Pancreas (tissue), 10 donors: Measurements from ENCODE around the gene ACTG1. TPM values are rescaled to one million over a fixed set of nuclear protein-coding genes. Genes with fewer than 3 reads are reported as not detected.

Source experiments
- ATAC-seq, 4 donors: fragments of 200-7000 bp; cut with Tn5 transposase; one replicate each; pipeline versions ENCODE4 v1.8.0 to v1.9.1; 2020; ENCODE audit warnings: mild to moderate bottlenecking in 4 of 4, moderate library complexity in 4 of 4
- DNase-seq, 6 donors: peaks; one replicate each; pipeline ENCODE4 v3.0.0-alpha.2; 2020
- FAIRE-seq: peaks from 2 replicates; lab custom pipeline; 2012; peaks lifted over from hg19 to GRCh38; lab: Jason Lieb, UNC
- H3K27ac ChIP-seq, 4 donors: fragments of 200-600 bp; sonication (generic); 1 replicate in 3 of 4; 2 replicates in 1 of 4; pipeline versions ENCODE4 v1.5.0 to v1.8.0; 2020
- H3K27me3 ChIP-seq, 4 donors: fragments of 200-600 bp; one replicate each; pipeline ENCODE4 v1.8.0; 2021
- H3K36me3 ChIP-seq, 3 donors: fragments of 200-600 bp; sonication (generic) in 1 of 3; one replicate each; pipeline versions ENCODE4 v1.5.0 to v1.8.0; 2020 to 2021
- H3K4me1 ChIP-seq, 3 donors: fragments of 200-600 bp; one replicate each; pipeline ENCODE4 v1.8.0; 2021
- H3K4me3 ChIP-seq, 4 donors: fragments of 200-600 bp; sonication (generic) in 2 of 4; one replicate each; pipeline versions ENCODE4 v1.5.0 to v1.8.0; 2020 to 2021
- H3K9me3 ChIP-seq, 4 donors: fragments of 200-600 bp; one replicate each; pipeline ENCODE4 v1.8.0; 2021
- WGBS, 2 donors: extraction: QIAGEN DNeasy Blood & Tissue Kit; methylation state at CpG; one replicate each; pipeline ENCODE4 v1.1.7; 2013; 5-methylcytosine and 5-hydroxymethylcytosine counted together
- intact Hi-C, 3 donors: fragments of 100-400 bp; cut with DNase I; formaldehyde crosslinking; loops; one replicate each; pipeline versions ENCODE4 v1.11.1 to v1.14.2; 2022
- polyA plus RNA-seq, 2 donors: library from polyadenylated mRNA; stranded (reverse); fragments of 200-250 nt; gene quantifications; one replicate each; pipeline ENCODE4 v1.2.3, GENCODE V29; 2013
- total RNA-seq, 6 donors: library from RNA; stranded (reverse); fragmentation: NEBNext Ultra II Directional in 4 of 6; extraction: Animal tissue kit (Norgen Biotek cat#: 25700) in 4 of 6; gene quantifications; one replicate each; pipeline versions ENCODE4 v1.2.1 to v1.2.4, GENCODE V29; 2021 to 2023
- TF ChIP-seq, protein P1 (sequence below), 4 donors: fragments of 200-600 bp; sonication (generic) in 3 of 4; IDR thresholded peaks; one replicate each; pipeline versions ENCODE4 v1.5.0 to v1.8.0; 2021; ENCODE audit warnings: antibody characterized with exemption in 4 of 4
- donor health status: healthy with polysubstance abuse.
- donor health status: DM: no; HTN: no; CAD: no; lungs with moderate emphysema.
- donor health status: DM: no; HTN: no; CAD: no.
- donor health status: control.
- donor health status: control.
- donor health status: Bipolar disorder and iron deficiency.
- donor health status: DM: yes; HTN: yes; CAD: no.
- donor health status: DM: no; HTN: no; CAD: no.
- donor health status: DM: no; HTN: no; CAD: no.
- donor health status: DM: yes; HTN: yes; CAD: no.

ACTG1 gene
- total and polyA plus RNA-seq, 8 donors, result 889 to 2,872 (median 1,674) TPM

DNA sequence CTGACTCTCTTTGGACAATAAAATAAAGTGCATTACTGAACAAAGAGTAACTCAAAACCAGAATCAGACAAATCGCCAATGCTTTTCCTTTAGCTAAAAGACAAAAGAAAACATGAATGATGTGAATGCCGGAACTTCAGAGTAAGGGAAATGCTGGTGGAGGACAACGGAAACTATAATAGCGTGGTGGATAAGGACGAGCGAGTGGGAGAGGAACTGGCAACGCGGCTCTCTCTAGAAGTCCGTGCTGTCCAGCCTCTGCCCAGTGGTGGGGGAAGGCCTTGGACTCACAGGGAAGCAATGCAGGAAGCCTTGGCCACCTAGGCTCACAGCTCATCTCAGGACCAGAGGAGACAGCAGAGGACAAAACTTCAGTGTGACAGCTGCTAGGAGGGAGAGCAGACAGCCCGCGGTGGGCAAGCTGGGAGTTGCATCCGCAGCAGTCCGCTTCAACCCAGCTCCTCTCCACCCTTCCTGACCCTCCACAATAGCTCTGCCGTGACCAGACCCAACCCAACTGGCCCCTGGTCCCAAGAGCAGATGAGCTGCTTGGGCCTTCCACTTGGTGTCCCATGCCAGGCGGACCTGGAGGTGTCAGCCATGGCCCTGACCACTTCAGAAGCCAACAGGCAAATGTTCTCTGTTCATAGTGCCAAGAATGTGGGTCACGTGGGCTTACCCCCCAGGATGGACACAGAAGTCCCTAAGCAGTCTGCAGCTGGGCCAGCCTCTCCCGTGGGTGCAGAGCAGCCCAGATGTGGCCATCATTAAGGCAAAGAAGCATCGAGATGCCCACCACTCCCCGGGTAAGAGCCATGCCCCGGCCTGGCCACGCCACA lies 44.9 kb upstream of the ACTG1 start:
- WGBS, 2 donors, result 85 to 91% methylated on average over 21 of the region's 21 CpGs
- FAIRE-seq (no peak), DNase-seq (no peak), ATAC-seq (no peak)
- Histone ChIP-seq H3K4me1 (peaks cover 0 to 7% (median 0%) of the 10 kb centered on the region in 3 donors), H3K27ac (no peak overlapping the region), H3K4me3 (no peak overlapping the region), H3K27me3 (no peaks in the 10 kb centered on the region), H3K36me3 (peaks cover 0 to 14% (median 13%) of the 10 kb centered on the region in 3 donors), H3K9me3 (no peaks in the 10 kb centered on the region)
- intact Hi-C loops, result no loop called here
- TF ChIP-seq, protein P1, sequence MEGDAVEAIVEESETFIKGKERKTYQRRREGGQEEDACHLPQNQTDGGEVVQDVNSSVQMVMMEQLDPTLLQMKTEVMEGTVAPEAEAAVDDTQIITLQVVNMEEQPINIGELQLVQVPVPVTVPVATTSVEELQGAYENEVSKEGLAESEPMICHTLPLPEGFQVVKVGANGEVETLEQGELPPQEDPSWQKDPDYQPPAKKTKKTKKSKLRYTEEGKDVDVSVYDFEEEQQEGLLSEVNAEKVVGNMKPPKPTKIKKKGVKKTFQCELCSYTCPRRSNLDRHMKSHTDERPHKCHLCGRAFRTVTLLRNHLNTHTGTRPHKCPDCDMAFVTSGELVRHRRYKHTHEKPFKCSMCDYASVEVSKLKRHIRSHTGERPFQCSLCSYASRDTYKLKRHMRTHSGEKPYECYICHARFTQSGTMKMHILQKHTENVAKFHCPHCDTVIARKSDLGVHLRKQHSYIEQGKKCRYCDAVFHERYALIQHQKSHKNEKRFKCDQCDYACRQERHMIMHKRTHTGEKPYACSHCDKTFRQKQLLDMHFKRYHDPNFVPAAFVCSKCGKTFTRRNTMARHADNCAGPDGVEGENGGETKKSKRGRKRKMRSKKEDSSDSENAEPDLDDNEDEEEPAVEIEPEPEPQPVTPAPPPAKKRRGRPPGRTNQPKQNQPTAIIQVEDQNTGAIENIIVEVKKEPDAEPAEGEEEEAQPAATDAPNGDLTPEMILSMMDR (IDR thresholded peaks at IDR 0.05), result no peak

DNA sequence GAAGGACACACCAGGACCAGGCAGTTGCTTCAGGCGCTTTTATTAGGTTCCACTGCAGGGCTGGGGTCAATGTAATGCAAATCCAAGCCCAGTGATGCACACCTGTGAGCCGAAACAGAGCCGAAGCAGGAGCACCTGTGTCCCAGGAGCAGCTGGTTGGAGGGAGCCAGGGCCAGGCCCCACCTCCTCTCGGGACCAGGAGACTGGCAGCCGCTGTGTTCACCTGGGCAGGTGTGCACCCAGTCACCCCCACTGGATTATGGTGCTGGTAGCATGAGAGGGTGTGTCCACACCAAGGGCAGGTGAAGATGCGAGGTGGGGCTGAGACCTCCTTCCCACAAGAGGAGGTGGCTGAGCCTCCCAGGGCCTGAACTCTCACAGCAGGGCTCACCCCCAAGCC lies 44.3 kb upstream of the ACTG1 start:
- 84% methylated on average over 6 of the region's 6 CpGs for WGBS, 2 donors
- no peak for ATAC-seq

DNA sequence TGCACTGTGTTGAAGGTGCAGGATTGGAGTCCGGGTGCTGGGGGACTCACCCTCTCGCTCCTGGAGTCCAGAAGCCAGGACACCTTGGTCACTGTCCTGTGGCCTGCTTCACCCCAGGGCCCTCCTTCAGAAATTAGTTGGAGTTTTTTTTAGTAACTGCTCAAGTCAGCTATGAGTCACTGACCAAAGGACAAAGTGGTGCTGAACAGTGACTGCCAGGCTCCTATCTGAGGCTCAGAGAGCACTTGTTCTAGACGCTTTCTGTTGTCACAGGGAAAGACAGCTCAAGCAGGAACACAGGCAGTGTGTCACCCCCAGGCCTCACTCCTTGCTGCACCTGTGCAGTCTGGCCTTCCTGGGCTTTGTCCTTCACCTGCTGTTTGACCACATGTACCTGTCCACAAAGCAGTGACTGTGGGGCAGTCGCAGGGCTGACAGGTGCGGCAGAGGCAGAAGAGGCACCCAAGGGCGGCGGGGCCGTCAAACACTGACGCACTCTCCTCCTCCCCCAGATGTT lies 43.6 kb upstream of the ACTG1 start:
- TF ChIP-seq, protein P1 (IDR thresholded peaks at IDR 0.05), result no peak
- no peaks in the 10 kb centered on the region for H3K27me3 ChIP-seq
- no peak for FAIRE-seq
- H3K9me3 ChIP-seq, result no peaks in the 10 kb centered on the region
- DNase-seq, result peak in 1 of 6 donors; percentile 15
- peaks cover 0 to 8% (median 0%) of the 10 kb centered on the region in 3 donors for H3K4me1 ChIP-seq
- peaks cover 0 to 14% (median 13%) of the 10 kb centered on the region in 3 donors for H3K36me3 ChIP-seq
- H3K27ac ChIP-seq, result no peak overlapping the region
- intact Hi-C loops, result no loop called here
- no peak overlapping the region for H3K4me3 ChIP-seq
- no peak for ATAC-seq
- 89 to 90% methylated on average over 9 of the region's 9 CpGs for WGBS, 2 donors

More for the DNA sequence above, 44.3 kb upstream of the ACTG1 start:
- Histone ChIP-seq H3K4me3 (no peak overlapping the region), H3K4me1 (peaks cover 0 to 7% (median 0%) of the 10 kb centered on the region in 3 donors), H3K9me3 (no peaks in the 10 kb centered on the region), H3K36me3 (peaks cover 0 to 14% (median 13%) of the 10 kb centered on the region in 3 donors), H3K27me3 (no peaks in the 10 kb centered on the region), H3K27ac (no peak overlapping the region)
- FAIRE-seq (no peak), DNase-seq (no peak)
- intact Hi-C loops, result no loop called here
- TF ChIP-seq, protein P1 (IDR thresholded peaks at IDR 0.05), result no peak

DNA sequence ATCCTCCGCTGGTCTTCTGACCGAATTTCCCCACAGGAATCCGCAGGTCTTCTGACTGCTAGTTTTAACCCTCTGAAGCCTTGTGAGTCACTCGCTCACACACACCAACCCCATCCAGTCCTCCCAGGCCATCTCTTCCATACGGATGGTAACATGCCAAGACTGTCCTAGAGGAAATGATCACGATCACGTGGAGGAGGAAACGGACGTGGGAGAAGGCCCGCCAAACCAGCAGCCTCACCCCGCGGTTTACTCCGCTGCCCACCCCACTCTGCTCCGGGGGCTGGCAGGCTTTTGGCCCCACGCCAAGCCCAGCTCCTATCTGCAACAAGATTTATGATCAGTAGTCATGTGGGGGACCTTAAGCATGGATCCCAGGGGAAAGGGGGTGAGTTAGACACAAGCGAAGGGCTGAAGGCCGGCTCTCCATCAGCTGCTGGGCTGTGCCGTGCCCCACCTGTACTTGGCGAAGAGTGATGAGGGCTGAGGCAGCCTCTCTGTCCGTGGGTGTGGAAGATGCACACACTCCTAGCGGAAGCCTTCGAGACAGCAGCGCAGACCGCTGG lies 41.1 kb upstream of the ACTG1 start:
- WGBS, 2 donors, result 35% methylated on average over 22 to 24 of the region's 24 CpGs

More for the DNA sequence above, 41.1 kb upstream of the ACTG1 start:
- DNase-seq (peak in 3 of 6 donors; percentile 60 to 75 (median 72)), ATAC-seq (peak in 1 of 4 donors; percentile 2), FAIRE-seq (no peak)
- TF ChIP-seq, protein P1 (IDR thresholded peaks at IDR 0.05), result no peak
- H3K27ac ChIP-seq, result peak overlapping the region; percentile 36 to 81 (median 72)
- peaks cover 0 to 12% (median 6%) of the 10 kb centered on the region in 3 donors for H3K4me1 ChIP-seq
- H3K36me3 ChIP-seq, result peaks cover 0 to 8% (median 8%) of the 10 kb centered on the region in 3 donors
- H3K9me3 ChIP-seq, result no peaks in the 10 kb centered on the region
- peak overlapping the region in 2 of 4 donors; percentile 89 to 95 for H3K4me3 ChIP-seq
- intact Hi-C loops, result no loop called here
- H3K27me3 ChIP-seq, result no peaks in the 10 kb centered on the region
